Spleen (tissue), 7 donors: ENCODE results near the gene VTI1A.

Source experiments
- CTCF ChIP-seq, 11 experiments: fragments of 200-600 bp in 7 of 11; fragments of 450-650 bp in 4 of 11; sonication (generic) in 4 of 11; IDR thresholded peaks in 8 of 11; conservative IDR thresholded peaks in 3 of 11; 1 replicate in 7 of 11; 2 replicates in 4 of 11; pipeline versions ENCODE4 v1.4.0 to v1.8.0; 2016 to 2021; ENCODE audit warnings: antibody characterized with exemption in 11 of 11, inconsistent platforms in 4 of 11, mild to moderate bottlenecking in 1 of 11
- POLR2A ChIP-seq, 3 donors: fragments of 450-650 bp; IDR thresholded peaks; one replicate each; pipeline ENCODE4 v1.5.1; 2017; ENCODE audit warnings: antibody characterized with exemption in 3 of 3, mild to moderate bottlenecking in 1 of 3
- POLR2AphosphoS5 ChIP-seq, 3 donors: sonication (generic); formaldehyde crosslinking; IDR thresholded peaks; one replicate each; pipeline ENCODE4 v1.5.1; 2017; ENCODE audit warnings: antibody characterized with exemption in 3 of 3
- donor health status: DM: no; HTN: no; CAD: no; lungs with moderate emphysema.
- donor health status: DM: no; HTN: no; CAD: no.
- donor health status: DM: no; HTN: no; CAD: no.

- TF ChIP-seq CTCF (IDR thresholded peaks at IDR 0.05 in 8 of 11, conservative IDR thresholded peaks at IDR 0.05 in 3 of 11) (no peak), POLR2A (IDR thresholded peaks at IDR 0.05) (no peak), POLR2AphosphoS5 (IDR thresholded peaks at IDR 0.05) (no peak)
Observed at GRCh38 chr10:112562122-112562521, 115.1 kb downstream of the VTI1A start.
